HL-60/S4 treated with retinoic acid at 250 ng/mL for 4 days and 3 days (cell line): ENCODE measurements around the gene NANS.
"Not testable (repeated sequence)": the region's sequence is repeated elsewhere in the genome, so short reads cannot be mapped to it uniquely, and the experiment has no call there.

ENCODE experiments used
- in situ Hi-C: fragments of 300-500 bp; cut with MboI; formaldehyde crosslinking; loops from 2 replicates; pipeline ENCODE4 v1.7.0; 2022; ENCODE audit warnings: low sequenced_read_pairs

The NANS gene

GRCh38 chr9:98075332-98075805, 18.8 kb downstream of the NANS start:
- in situ Hi-C loops: no loop called here

DNA sequence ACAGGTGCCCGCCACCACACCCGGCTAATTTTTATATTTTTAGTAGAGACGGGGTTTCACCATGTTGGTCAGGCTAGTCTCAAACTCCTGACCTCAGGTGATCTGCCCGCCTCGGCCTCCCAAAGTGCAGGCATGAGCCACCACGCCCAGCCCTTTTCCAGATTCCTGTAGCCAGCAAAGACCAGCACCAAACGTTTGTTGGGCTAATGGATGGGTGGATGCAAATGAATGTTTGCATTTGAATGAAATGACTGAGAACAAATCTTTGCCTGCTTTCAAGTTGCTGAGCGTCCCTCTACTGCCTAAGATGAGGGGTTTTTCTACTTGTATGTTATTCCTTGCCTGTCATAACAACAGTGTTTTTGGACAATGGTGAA, 20.0 kb downstream of the NANS start:
- in situ Hi-C loops: not testable (repeated sequence)

DNA sequence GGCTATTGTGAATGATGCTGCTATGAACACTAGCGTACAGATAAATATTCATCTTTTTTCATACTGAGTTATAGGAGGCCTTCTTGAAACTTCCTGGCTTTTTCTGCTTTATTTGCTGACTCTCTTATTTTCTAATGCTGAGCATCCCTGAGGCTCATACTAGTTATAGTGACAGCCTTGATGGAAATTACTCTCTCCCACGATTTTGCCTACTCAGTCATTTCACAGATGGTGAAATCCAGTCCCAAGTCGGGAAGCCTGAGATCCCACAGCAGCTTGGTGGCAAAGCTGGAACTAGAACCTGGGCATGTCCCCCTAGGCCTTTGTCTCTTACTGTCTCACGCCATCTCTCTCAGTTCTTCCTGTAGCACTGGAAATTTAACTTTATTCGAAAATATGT, 22.4 kb downstream of the NANS start:
- in situ Hi-C loops: no loop called here

GRCh38 chr9:98080326-98080725, 23.8 kb downstream of the NANS start:
- in situ Hi-C loops: no loop called here

GRCh38 chr9:98080780-98081179, 24.2 kb downstream of the NANS start:
- in situ Hi-C loops: no loop called here

DNA sequence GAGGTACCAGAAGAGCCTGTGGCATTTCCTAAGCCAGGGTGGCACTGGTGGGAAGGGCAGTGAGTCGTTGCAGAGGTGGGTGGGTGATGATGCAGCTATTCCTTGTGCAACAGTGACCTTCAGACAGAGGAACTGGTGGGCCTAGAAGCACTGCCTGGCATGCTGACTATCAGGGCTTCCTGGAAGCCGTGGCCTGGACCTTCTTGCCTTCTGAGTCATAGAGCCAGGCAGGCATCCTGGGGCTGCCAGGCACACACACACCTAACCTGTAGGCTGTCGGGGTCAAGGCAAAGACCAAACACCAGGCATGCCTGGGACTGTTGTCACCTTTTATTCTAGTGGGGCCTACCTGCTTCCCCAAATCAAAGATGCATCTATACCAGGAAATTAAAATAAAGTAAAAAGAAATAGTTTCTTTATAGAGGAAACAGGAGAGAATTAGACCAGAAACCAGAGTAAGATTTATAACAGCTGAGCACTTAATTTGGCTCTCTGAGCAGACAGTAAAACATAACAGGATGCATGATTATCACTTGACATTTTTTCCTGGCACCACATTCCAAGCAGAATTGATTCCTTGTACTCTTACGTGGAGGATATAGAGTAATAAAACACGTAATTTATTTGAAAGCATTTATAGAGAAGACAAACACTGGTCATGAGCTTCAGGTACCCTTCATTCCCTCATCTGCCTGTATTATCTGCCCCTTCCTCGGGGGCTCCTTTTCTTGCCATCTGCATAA, 25.1 kb downstream of the NANS start:
- in situ Hi-C loops: no loop called here

DNA sequence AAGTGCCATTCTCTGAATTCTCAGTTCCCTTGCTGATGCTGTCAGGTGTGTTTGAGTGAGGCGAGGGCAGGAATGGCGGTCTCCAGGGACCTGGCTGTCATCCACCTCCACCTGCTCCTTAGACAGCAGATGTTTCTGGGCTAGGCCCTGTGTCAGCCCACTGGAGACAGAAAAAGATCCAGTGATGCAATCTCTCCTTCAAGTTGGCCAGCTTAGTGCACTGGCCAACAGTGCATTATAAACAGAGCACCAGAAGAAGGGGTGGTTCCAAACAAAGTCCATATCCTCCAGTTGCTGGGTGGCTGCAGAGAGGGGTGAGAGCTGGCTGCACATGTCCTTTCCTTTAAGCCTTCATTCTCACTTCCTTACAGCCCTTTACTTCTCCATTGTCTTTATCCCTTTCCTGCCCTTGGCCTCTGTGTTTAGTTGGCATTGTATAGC, 26.5 kb downstream of the NANS start:
- in situ Hi-C loops: no loop called here

DNA sequence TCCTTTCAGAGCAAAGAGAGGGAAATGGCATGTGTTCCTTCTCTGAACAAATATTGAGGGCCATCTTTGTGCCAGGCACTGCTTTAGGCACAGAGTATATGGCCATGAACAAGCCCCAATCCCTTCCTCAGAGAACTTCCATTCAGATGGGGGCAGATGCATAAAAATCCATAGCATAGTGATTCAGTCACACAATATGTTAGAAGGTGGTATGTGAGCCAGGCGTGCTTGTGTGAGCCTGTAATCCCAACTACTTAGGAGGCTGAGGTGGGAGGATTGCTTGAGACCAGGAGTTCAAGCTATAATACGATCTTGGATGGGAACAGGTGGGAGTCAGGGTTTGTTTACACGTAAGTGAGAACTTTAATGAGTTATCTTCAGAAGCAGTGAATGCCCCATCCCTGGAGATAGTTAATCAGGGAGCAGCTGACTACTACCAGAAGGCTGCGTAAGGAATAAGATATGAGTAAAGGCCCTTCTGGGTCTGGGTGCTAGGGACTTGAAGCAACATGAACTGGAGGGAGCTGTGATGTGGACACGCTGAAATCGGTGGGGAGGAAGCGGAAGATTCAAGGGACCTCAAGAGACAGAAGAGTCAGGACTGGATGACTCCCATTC, 27.1 kb downstream of the NANS start:
- in situ Hi-C loops: no loop called here

DNA sequence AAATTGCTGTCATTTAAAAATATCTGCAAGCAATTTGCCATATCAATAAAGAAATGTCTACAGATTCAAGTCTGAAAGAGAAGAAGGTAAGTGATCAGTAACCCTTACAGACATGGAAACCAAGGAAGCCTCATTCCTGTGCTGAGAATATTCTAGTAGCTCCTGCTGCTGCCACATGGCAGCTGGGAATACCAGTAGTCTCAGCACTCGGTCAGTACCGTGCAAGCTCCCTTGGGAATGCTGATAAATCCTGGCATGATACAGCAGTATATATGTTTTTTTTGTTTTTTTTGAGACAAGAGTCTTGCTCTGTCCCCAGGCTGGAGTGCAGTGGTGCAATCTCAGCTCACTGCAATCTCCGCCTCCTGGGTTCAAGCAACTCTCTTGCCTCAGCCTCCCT, 27.9 kb downstream of the NANS start:
- in situ Hi-C loops: no loop called here

GRCh38 chr9:98085058-98085457, 28.5 kb downstream of the NANS start:
- in situ Hi-C loops: no loop called here

- in situ Hi-C loops: no loop called here
Measured at GRCh38 chr9:98085944-98086343, 29.4 kb downstream of the NANS start.

- in situ Hi-C loops: no loop called here
Measured at GRCh38 chr9:98086461-98086860, 29.9 kb downstream of the NANS start.

DNA sequence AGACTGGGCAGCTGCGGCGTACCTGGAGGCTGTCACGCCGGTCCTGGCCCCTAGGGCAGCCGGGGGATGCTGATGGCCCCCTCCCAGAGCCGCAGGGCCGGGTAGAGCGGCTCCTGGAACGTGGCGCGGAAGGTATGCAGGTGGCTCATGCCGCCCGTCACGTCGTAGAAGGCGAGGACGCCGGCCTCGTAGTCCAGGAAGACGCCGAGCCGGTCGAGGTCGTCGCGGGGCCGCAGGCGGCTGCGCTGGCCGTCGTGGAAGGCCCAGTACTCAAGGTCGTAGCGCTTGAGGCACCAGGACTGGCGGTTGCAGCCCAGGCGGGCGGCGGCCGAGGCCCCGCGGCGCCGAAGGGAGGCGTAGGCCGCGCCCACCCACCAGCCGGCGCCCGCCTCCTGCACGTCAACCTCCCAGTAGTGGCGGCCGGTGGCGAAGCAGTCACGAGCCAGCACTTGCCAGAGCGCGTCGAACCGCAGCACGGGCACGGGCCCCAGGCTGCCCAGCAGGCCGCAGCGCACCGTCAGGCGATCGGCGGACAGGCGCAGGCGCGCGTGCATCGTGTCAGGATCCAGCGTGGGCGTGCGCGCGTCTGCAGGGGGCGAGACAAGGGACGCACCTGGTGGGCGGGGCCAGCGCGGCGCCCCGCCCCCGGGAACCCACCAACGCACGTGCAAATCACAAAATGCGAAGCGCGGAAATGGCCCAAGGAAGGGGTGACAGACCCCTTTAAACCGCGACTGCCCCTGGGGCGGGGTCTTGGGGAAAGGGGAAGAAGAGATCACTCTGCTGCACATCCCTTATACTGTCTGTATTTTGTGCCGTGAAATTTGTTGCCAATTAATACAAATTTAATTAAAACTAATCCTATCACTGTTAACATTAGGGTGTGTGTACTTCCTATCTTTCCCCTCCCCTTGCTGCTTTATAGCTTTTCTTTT, 31.2 kb downstream of the NANS start:
- in situ Hi-C loops: no loop called here

GRCh38 chr9:98090674-98091073, 34.1 kb downstream of the NANS start:
- in situ Hi-C loops: not testable (repeated sequence)

DNA sequence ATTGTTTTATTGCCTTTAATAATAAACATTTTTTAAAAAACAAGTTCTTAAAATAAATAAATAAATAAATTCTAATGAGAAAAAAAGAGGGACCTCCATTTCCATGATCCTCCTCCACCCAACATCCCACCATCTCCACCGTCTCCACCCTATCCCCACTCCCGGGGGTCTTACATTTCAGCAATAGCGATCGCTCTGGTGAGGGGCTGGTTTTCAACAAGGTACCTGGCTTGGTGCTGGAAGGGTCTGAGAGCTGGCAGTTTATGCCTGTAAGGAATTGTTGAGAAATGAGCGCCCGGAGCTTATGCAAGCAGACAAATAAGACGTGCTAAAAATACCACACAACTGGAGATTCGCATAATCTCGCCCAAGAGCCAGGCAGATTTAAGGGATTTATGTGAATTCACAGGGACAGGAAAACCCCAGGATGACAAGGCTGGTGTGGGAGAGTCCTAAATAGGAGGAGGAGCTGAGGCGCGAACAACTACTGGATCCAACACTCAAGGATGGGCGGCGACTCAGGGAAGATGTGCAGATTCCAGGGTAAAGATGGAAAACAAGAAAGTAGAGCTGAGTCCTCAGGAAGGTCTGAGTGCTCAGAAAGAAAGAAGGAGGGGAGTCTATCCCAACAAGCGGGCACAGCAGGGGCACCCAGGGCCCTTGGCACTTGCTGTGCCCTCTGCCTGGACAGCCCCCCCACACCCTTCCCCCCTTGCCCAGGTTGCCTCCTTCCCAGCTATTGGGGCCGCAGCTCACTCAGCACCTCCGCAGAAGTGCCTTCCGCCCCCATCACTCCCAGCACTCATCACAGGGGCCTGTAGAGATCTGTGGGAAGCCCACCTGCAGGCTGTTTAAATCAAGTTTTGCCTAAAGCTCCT, 35.4 kb downstream of the NANS start:
- in situ Hi-C loops: no loop called here

DNA sequence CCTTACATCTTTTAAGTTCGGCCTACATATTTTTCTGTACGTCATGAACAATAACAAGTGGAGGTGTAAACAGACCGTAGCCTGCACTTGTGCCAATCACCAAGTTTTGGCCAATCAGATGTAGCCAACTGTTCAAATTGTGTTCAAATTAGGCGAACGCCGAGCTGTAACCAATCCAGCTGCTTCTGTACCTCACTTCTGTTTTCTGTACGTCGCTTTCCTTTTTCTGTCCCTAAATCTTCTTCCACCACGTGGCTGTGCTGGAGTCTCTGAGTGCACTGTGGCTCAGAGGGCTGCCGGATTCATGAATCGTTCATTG, 36.0 kb downstream of the NANS start:
- in situ Hi-C loops: no loop called here

DNA sequence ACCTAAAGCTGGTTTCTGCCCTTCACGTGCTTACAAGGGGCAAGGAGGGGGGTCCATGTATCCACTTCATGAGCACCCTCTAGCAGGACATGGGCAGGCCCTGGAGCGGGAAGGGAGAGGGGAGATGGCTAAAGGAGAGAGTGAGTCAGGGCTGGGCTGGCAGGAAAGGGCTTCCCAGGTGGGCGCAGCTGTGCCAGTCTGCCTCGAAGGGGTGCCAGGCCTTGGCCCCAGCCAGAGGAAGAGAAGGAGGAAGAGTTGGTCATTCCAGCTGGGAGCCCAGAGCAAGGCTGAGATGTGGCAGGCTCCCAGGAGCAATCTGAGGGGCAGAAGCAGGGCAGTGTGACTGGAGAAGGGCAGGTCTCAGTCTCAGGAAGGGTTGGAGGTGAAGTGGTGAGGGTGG, 37.8 kb downstream of the NANS start:
- in situ Hi-C loops: no loop called here

DNA sequence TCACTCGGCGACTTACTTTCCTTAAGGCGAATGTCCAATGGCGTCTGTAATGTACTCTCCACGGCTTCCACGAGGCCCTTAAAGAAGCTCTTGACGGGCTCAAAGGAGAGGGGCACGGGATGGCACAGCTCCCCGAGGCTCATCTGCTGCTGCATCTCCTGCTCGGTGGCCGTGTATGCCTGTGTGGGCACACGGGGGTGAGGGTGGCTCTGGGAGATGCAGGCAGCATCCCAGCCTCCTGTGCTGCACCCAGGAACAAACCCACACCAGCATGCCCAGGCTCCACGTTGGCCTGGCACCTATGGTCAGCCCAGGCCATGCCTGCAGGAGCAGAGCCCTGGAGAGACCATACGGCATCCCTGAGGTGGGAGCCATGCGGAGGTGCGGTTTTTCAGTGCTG, 38.3 kb downstream of the NANS start:
- in situ Hi-C loops: no loop called here

GRCh38 chr9:98095401-98095800, 38.9 kb downstream of the NANS start:
- in situ Hi-C loops: no loop called here

- in situ Hi-C loops: no loop called here
Measured at GRCh38 chr9:98096091-98096490, 39.6 kb downstream of the NANS start.

DNA sequence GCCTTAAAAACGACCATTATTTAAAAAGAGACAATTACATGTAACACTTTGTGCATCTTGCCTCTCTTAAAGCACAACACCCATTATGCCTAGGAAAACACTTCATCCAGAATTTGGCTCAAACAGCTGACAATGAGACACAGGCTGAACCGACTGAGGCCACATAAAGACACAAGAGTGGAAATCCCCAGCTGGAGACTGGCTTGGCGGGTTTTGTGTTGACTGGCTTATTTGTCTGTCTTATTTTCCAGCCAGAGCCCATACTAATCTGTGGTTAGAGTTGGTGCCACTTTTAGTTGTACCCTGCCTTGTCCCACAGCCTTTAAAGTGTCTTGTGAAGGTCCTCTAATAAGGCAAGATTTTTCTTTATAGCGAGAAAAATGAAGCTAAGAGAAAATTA, 41.3 kb downstream of the NANS start:
- in situ Hi-C loops: no loop called here
